GM18861 (cell line): ENCODE data around the gene ME3.

Source experiments
- ATAC-seq: cut with Tn5 transposase; IDR thresholded peaks from one replicate; pipeline ENCODE4 v1.9.1; 2021; ENCODE audit not compliant: unreplicated experiment

Gene ME3

DNA sequence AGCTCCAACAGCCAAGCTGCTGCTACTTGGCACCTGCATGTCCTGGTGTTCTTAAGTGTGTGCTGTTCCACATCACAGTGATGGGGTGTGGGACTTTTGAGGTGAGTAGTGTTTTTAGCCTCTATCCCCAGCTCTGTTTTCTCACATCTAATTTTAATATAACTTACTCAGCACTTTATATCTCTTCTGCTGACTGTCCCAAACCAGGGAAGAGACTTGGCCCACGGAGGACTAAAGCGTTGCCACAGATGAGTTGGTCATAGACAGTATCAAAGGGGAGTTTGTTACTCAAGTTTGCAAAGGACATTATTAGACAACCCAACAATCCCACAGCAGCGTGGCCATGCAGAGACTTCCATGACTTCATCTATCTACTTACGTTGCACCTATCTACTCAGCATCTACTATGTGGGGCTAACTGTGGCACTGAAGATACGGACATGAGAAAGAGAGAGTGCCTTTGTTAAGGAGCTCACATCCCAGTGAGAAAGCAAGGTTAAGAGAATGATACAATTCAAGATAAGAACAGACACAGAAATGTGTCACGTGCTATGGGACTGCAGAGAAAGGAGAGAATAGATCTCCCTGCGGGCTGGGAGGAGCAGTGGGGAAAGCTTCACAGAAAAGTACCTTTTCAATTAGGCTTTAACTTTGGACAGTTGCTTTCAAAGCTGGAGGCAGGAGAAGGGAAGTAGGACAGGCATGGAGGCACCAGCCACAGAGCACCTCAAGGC is 82.4 kb downstream of the ME3 start:
- ATAC-seq: no peak

DNA sequence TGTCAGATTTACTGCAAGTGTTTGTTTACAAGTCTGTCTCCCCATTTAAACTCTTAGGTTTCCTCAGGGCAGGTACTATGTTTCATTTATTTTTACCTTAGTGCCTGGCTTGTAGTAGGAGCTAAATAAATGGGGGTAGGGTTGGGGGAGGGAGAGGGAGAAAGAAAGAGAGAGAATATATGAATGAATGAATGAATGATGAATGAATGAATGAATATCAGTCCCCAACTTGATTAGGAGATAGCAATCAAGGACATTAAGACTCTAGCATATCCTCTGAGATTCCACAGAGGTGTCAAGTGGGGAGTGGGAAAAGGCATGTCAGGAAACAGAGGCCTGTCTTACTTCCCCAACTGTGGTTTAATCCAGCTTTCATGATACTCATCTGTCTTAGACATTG is 83.2 kb downstream of the ME3 start:
- no peak for ATAC-seq

DNA sequence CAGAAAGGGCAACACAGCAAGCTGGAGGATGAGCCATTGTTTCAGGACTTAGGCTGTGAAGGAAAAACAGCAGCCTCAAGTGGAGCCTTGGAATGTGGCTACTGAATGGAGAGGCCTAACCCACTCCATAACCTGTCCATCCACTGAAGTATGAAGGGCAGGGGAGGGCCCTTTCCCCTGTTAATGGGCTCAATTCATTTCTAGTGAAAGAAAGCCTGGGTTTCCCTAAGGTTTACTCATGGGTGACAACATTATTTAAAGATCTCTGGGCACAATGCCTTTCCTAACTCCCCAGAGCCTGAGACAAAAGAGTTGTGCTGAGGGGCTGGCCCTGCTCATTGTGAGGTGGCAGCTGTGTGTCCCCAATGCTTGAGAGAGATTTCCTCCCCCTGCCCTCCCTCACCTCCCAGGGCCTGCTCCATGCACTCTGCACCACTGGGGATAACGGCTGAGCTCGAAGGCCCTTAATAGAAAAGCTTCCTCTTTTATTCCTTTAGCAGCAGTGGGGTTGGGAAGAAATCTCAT is 83.8 kb downstream of the ME3 start:
- no peak for ATAC-seq

DNA sequence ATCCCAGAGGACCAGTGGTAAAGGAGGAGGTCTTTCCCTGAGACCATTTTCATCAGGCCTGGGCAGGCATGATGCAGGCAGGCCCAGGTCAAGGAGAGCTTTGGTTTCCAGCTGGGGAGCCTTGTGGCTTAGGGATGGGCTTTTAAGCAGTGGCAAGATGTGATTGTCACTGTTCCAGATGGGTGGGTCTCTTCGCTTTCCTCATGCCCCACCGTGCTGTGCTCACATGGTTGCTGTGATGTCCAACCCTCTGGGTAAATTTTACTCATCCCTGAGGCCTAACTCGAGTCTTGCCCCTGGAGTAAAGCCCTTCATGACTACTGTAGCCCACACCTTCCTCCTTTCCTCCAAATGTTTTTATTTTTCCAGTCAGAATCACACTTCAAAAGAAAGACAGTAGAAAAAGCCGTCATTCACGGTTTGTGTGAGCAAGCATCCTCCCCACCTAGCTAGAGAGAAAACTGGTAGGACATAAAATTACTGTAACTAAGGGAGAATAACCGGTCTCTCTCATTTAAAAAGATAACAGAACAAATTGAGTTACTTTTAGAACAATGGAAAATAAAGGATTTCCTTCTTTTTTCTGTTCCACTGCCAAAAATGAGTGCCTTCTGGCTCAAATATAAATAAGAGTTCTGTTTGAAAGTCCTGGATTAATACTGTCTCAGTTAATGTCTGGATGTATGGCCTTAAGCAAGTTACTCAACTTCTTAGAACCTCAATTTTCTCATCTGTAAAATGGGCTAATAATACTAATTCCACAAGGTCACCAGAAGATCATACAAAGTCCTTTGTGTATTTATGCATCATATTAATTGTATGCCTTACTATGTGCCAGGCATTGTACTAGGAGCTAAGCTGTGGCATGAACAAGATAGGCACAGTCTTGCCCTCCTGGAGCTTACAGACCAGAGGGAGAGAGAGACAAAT is 84.9 kb downstream of the ME3 start:
- ATAC-seq: no peak

DNA sequence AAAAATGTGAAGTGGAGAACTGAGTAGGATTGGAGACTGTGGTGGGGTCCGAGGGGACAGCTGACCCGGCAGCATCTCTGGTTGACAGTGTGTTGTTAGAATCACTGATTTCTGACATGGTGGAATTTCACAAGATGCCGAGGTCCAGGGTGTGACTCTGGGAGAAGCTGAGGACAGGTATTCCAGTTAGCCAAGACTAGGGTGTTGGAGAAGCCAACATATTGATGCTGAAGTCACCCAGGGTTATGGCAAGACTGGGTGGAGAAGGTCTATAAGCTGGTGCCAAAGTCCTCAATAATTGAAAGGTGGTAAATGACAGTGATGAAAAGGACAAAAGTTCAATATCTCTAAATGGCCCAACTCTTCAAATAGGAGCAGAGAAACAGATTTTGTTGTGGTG is 86.1 kb downstream of the ME3 start:
- no peak for ATAC-seq

DNA sequence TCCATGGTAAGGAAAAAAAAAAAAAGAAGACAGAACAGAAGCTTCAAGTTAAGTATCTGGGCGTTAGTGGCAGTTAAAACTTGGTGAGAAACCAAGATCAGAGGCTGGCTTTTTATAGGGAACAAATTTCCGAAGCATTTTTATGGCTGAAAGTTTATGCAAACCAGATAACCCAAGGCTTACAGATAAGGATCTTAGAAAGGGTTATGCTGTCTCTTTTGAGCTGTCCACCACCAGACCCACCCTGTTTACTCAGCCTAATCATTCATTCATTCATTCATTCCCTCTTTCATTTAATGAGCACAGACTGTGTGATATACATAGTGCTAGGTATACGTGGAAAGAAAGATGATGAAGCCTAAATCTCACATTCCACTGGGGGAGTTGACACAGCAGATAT is 89.5 kb downstream of the ME3 start:
- ATAC-seq: no peak

DNA sequence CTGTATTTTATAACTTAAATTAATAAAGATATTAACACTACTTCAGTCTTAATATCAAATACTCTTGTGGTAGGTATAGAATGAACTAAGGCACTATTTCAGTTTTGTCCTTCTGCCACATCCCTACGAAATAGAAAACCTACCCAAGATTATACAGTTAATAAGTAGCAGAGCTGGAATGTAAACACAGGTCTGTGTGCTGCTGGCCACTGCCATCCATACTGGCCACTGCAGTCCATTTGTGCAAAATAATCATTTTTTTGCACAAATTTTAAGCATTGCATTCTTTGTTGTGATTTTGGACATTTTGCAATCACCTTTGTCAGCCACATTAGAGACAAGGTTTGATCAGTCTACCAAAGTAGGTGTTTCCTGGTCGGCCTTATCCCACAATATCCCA is 91.9 kb downstream of the ME3 start:
- ATAC-seq: no peak

DNA sequence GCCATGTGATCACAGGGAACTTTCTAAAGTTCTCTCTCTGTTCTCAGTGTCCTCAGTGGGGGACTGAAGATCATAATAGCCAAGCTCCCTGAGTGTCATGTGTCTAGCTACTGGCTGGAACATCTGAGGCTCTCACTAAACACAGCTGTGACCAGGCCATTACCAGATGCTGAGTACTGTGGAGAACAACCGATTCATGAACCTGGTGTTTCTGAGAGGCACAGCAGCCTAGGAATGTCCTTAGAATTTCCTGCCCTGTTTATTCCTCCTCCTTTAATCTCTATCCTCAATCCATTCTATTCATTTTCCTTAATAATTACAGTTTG is 93.0 kb downstream of the ME3 start:
- ATAC-seq: no peak

DNA sequence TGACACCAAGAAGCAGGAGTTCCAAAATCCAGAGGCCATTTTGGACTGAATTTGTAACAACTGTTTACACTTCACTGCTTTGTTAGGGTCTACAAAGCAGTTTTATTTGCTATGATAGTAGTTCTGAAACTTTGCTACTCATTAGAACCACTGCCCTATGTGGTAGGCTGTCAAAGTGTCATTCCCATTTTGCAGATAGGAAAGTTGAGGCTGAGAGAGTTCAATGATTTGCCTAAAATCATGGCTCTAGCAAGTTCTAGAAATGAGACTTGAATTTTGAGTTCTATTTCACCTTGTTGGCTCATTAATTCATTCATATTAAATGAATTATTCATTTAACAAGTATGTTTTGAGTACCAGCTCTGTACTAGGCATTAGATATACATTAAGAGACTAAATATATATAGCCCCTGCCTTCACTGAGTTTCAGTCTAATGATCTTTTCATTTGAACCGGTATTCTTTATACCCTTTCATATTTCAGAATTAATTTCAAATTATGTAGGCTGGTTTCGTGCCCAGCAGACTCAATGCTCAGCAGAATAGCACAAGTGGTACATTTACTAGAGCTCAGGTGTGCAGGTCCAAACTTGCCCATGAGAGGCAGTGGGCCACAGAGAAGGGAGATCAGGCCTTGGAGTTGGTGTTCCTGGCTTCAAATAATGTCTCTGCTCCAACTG is 93.5 kb downstream of the ME3 start:
- no peak for ATAC-seq

DNA sequence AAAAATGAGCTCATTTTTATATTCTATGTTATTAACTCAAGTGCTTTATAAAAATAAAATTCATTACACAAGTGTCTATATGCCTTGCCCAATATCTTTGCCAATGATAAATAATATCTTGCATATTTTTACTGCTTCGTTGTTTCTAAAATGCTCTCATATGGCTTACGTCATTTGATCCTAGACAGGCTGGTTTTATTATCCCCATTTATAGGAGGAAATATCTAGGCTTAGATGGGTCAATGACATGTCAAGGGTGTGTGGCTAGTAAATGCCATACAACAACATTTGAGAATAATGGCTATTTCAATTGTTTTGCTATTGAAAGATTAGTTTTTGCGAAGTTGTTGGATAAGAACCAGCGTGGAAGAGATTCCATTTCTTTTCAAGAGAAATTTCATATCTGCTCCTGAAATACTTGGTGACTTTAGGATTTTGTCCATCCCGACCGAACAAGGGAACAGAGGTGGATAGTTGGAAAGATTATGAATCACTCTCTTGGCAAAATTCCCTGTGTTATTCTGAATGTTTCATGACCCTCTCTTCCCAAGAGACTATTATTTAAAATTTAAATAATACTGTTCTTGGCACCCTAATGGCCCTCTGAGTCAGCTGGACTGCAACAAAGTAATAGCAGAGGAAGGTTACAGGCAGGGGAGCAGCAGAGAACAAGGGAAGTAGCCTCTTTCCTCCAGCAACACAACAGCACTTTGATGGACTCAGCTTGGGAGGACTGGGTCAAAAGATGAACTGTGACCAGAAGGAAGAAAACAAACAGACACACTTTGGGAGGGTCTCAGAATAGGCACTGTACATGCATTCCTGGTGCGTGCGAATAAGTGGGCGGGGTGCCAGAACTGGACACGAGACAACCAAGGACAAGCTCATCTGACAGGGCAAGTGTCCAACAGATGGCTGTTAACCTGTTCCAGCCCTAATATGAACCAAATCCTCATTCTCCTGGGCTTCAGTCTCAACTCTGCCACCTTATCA is 94.5 kb downstream of the ME3 start:
- no peak for ATAC-seq

DNA sequence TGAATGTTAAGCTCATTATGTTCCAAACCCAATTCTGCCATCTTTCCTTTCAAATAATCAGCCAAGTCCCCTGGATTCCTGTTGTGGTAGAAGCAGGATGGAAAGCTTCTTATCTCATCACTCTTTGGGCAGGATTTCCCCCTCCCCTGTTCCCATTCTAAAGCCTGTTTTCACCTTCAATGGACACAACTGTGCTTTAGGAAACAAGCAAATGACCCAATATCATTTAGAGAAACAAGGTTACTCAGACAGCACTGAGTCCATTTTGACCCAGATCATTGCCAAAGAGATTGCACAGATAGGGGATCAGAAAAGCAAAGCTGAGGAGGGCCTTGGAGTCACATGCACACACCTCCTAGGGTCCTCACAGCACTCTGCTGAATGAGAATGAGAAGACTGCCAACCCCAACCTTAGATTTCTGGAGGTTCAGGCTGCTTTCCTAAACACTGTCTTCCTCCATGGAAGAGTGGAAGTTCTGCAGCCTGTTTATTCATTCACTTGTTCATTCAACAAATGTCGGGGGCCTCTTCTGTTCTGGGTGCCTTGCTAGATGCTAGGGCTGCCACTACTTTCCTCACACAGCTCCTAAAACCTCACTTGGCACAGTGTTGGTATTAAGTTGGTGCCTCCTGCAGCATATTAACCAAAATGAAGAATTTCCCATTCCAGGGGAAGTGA is 95.3 kb downstream of the ME3 start:
- ATAC-seq: no peak

DNA sequence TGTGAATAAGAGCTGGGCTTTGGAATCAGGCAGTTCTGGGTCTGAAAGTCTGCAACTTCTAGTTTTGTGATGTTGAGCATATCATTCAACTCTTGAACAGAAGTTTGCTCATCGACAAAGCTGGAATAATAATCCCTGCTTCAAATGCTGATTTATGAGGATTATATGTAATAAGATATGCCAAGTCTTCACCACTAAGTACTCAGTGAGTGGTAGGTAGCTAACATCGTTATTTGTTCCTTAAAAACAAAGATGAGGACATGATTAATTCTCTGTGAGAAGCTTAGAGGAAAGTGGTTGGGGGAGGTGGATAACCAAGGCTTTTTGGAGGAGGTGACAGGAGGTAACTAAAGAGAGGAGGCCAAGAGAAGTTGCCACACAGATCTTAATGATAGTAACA is 96.5 kb downstream of the ME3 start:
- ATAC-seq: no peak

DNA sequence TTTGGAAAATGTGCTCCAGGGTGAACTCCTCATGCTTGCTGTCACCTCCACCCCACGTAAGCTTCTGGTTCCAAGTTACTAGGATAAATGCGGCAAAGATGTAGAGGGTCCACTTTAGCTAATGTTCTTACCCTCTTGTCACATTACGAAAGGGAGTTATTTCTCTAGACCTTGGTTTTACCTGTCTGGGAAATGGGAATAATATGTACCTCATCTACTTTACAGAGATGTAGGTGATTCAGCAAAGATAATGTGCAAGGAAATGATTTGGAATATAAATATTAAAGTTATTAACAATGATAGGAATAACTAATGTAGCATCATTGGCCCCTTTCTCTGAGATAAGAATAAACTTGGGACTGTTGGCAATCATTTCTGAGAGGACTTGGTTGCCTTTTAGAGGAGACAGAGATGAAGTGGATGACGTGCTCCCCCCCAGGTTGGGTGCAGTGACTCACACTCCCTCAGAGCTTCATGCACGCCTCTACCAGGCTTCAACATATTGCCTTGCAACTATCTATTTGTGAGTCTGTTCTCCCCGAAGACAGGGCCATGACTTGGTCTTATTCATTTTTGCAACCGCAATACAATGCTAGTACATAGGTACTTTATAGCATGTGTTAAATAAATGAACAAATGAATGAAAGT is 97.1 kb downstream of the ME3 start:
- ATAC-seq: no peak

DNA sequence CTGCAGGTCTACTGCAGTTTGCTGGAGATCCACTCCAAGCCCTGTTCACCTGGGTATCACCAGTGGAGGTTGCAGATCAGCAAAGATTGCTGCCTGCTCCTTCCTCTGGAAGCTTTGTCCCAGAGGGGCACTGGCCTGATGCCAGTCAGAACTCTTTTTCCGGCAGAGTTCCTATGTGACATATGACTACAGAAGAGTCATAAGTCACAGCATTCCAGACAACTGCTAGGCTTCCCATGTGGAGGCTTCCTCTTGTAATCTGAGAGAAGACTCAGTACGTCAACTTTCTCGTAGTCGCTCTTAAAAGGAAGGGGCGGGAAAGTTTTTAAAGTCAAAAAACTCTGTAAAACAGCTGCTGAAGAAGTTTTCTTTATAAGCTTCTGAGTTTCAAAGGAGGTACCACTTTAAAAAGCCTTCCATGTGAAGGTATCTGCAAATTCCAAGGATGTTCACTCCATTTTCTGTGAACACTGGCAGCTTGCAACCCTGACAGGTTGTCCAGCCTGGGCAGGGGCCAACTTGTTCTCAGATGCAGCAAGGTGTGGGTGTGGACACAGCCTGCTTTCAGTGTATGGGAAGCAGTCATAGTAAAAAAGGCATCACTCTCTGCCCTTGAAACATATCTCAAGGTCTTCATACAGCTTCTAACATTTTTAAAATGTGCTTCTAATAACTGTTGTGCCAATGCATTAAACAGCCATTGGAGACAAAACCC is 97.8 kb downstream of the ME3 start:
- ATAC-seq: no peak

DNA sequence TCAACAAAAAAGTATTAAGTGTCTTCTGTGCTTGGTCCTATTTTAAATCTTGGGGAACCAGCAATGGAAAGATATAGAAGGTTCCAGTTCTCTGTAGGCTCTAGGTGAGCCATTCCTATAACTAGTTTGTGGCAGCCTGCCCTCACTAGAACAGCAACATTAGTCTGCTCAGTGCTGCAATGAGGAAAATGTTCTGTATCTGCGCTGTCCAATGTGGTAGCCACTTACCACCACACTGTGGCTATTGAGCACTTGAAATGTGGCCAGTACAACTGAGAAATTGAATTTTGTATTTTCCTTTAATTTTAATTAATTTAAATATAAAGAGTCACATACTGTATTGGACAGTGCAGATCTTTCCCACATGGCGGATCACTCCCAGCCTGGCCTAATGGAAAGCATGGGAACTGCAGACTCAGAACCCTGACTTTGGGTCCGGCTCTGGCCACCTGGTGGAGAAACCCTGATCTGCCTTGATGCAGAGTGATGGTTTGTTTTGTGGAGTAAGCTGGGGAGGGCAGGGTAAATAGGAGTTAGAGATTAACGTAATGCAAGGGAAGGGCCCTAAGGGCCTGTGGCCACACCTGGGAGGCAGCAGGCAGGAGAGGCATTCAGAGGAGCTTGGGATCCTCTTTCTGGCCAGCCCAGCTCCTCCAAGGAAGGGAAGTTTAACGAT is 101.0 kb downstream of the ME3 start:
- ATAC-seq: no peak

DNA sequence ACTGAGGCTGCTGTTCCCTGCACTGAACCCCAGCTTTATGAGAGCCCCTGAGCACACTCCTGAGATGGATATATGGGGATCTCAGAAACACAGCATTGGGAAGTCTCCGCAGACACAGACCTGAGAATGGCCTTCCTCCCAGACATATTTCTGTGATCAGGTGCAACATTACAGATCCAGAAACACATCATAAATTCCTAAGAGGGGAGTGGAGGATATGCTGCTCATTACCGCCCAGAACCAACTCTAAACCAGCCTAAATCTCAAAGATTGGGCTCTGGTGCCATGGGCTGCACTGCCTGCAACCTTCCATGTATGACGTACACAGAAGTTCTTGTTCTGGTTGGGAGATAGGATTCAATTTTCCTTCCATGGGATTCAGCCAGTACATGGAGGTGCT is 102.0 kb downstream of the ME3 start:
- ATAC-seq: no peak

DNA sequence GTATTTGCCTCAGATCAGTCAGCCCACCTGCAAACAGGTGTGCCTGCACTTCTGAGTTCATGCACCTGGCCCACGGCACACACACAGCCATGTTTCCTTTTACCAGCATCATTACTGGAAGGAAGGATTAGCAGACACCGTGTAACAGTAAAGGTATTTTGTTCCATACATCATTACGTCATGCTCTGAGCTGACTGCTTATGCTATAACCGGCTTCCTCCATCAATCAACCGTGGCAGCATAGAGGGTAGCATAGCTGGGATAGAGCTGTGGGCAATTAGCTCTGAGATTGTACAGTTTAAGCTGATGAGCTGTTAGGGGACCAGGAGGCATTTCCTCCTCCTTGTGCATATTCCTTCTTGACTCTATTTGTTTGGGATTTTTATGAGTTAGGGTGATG is 102.4 kb downstream of the ME3 start:
- ATAC-seq: no peak

DNA sequence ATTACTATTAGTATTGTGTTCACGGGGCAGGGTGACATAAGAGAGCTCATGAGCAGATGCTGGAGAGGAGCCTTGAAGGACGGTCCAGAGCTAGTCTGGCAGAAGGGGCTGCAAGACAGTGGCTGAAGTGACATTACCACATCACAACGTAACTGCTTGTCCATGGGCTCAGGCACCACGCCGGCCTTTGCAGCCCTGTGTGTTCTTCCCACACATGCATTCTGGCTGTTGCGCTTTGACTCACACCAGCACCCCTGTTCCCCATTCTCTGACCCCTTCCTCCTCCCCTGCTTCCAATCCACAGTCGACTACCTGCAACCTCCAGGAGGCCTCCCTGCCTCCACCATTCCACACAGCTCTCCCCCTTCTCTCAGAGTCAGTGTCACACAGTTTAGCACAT is 103.3 kb downstream of the ME3 start:
- ATAC-seq: no peak
